Measurements from ENCODE around the gene RXRA. TPM values are rescaled to one million over a fixed set of nuclear protein-coding genes. Genes with fewer than 3 reads are reported as not detected.

The RXRA gene
- total RNA-seq, 2 experiments from 2014 or later = 22.1 to 22.5 TPM

DNA sequence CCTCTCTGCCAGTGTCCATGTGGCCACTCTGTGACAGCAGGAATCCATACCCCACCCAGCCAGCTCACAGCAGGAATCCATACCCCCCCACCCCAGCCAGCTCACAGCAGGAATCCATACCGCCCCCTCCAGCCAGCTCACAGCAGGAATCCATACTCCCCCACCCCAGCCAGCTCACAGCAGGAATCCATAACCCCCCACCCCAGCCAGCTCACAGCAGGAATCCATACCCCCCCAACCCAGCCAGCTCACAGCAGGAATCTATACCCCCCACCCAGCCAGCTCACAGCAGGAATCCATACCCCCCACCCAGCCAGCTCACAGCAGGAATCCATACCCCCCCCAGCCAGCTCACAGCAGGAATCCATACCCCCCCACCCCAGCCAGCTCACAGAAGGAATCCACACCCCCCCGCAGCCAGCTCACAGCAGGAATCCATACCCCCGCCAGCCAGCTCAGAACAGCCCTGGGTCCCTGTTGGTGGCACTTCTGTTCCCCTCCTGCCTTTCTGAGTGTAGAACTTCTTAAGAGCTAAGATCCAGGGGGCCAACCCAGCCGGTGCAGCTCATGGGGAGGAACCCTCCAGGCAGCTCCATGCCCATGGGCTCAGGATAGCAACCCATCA lies 8.4 kb upstream of the RXRA start:
- ChIA-PET CTCF (interaction anchor here (1.0 kb wide), 1 partner anchor 43 kb away, joined by 4 read pairs; no protein-coding TSS in a partner anchor), POLR2A (interaction anchor here (0.6 kb wide), 1 partner anchor 32 kb away, joined by 4 read pairs; no protein-coding TSS in a partner anchor)
- Mint-ChIP-seq H3K36me3 (no peaks in the 10 kb centered on the region), H3K4me3 (no peak overlapping the region), H3K4me1 (ENCODE audit: low read depth) (no peaks in the 10 kb centered on the region), H3K27me3 (peaks cover 4% of the 10 kb centered on the region), H3K27ac (no peak overlapping the region), H3K9me3 (peaks cover 6% of the 10 kb centered on the region)
- intact Hi-C loops (cut with micrococcal nuclease) = no loop called here
- DNase-seq = no peak

GRCh38 chr9:134318481-134318891 lies 7.8 kb upstream of the RXRA start:
- DNase-seq = no peak
- Mint-ChIP-seq H3K9me3 (peaks cover 4% of the 10 kb centered on the region), H3K27me3 (peaks cover 3% of the 10 kb centered on the region), H3K4me3 (no peak overlapping the region), H3K36me3 (no peaks in the 10 kb centered on the region), H3K4me1 (ENCODE audit: low read depth) (no peaks in the 10 kb centered on the region), H3K27ac (no peak overlapping the region)
- ChIA-PET POLR2A (interaction anchor here (0.6 kb wide), 1 partner anchor 32 kb away, joined by 4 read pairs; no protein-coding TSS in a partner anchor), CTCF (interaction anchor here (1.0 kb wide), 1 partner anchor 43 kb away, joined by 4 read pairs; no protein-coding TSS in a partner anchor)
- intact Hi-C loops (cut with micrococcal nuclease) = no loop called here

DNA sequence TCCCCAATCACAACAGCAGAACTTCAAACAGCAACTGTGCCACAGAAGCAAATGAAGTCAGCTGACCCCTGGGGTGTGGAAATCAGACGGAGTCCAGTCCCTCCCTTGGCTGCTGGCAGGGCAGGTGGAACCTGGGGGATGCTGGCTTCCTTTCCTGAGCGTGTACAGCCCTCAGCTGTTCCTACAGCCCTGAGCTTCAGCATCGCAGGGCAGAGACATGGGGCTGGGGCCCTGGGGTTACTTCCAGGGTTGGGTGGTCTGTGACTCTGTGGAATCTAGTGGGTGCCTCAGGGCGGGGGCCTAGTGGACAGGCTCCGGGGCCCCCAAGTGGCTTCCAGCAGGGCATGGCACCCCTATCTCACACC lies 7.3 kb upstream of the RXRA start:
- Mint-ChIP-seq H3K4me3 (no peak overlapping the region), H3K27me3 (no peaks in the 10 kb centered on the region), H3K9me3 (no peaks in the 10 kb centered on the region), H3K4me1 (ENCODE audit: low read depth) (no peaks in the 10 kb centered on the region), H3K36me3 (no peaks in the 10 kb centered on the region), H3K27ac (no peak overlapping the region)
- CTCF ChIA-PET = no interaction called here
- no peak for DNase-seq
- intact Hi-C loops (cut with micrococcal nuclease) = no loop called here
- POLR2A ChIA-PET = no interaction called here

DNA sequence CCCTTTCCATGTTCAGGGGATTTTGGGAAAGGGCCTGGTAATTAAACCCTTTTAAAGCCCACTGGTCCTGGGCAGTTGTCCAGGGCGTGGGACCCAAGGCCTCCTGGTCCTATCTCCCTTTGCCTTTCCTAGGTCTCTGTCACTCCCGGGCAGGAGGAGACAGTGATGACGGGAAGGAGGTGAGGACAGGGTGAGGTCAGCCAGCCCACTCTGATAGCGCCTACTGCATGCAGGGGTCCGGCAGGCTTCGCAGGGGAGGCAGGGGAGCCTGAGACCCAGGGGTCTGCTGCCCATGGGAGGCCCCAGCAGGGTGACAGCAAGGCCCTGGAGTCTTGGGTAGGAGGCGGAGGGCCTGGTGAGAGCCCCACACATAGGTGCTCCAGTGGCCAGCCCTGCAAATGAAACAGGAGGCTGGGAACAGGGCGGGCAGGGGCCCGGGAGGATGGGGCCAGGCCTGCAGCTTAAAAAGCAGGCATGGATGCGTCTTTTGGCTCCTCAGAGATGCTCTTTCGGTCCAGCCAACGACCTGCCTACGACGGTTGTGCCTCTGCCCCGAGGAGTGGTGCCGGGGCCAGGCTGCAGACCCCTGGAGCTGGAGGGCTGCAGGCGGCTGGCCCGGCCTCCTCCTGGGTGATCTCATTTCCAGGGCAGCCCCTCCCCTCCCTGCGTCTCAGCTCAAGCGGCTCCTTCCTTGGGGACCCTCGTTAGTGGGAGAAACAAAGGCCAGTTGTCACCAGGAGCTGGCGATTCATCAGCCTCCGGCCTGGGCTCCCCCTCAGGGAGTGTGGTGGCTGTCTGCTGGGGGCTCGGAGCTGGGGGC lies 6.7 kb upstream of the RXRA start:
- no peak overlapping the region for H3K4me3 Mint-ChIP-seq
- POLR2A ChIA-PET = no interaction called here
- intact Hi-C loops (cut with micrococcal nuclease) = no loop called here

GRCh38 chr9:134320126-134320867 lies 6.0 kb upstream of the RXRA start:
- H3K36me3 Mint-ChIP-seq = no peaks in the 10 kb centered on the region
- no peaks in the 10 kb centered on the region for H3K9me3 Mint-ChIP-seq
- peaks cover 6% of the 10 kb centered on the region for H3K4me1 Mint-ChIP-seq (ENCODE audit: low read depth)
- intact Hi-C loops (cut with micrococcal nuclease) = no loop called here
- ChIA-PET POLR2A (no interaction called here), CTCF (no interaction called here)
- DNase-seq = no peak
- H3K27ac Mint-ChIP-seq = no peak overlapping the region
- H3K4me3 Mint-ChIP-seq = no peak overlapping the region
- H3K27me3 Mint-ChIP-seq = peaks cover 3% of the 10 kb centered on the region

More for the DNA sequence above, 6.7 kb upstream of the RXRA start:
- H3K36me3 Mint-ChIP-seq = no peaks in the 10 kb centered on the region
- no peak overlapping the region for H3K27ac Mint-ChIP-seq
- DNase-seq = no peak
- H3K27me3 Mint-ChIP-seq = peaks cover under 1% of the 10 kb centered on the region
- no peaks in the 10 kb centered on the region for H3K9me3 Mint-ChIP-seq
- peaks cover 4% of the 10 kb centered on the region for H3K4me1 Mint-ChIP-seq (ENCODE audit: low read depth)
- CTCF ChIA-PET = no interaction called here

DNA sequence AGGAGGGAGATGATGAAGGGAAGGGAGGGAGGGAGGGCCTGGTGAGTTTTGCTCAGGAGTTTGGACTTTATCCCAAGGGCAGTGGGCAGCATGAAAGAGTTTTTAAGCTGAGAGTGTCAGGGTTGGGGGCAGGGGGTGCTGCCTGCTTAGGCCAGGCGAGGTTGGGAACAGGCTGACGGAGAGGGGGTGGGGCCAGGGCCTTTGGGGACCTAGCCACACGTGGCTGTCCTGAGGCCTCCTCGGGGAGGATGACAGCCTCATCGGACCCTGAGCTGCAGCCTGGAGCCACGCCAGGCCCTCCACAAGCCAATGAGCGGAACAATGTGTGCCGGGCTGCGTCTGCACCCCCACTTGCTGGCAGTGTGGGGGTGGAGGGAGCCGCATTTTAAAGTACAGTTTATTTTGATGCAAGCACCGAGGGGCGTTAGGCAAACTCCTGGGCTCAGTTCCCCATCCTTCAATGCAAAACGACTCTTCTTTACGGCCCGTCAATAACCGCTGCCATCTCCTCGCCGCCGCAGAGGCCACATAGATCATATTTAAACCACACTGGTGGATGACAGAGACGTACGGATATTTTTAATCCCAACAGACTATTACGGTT lies 5.3 kb upstream of the RXRA start:
- H3K36me3 Mint-ChIP-seq = no peaks in the 10 kb centered on the region
- ChIA-PET POLR2A (no interaction called here), CTCF (no interaction called here)
- H3K9me3 Mint-ChIP-seq = no peaks in the 10 kb centered on the region
- H3K27me3 Mint-ChIP-seq = peaks cover 3% of the 10 kb centered on the region
- intact Hi-C loops (cut with micrococcal nuclease) = no loop called here
- peaks cover 6% of the 10 kb centered on the region for H3K4me1 Mint-ChIP-seq (ENCODE audit: low read depth)
- H3K27ac Mint-ChIP-seq = no peak overlapping the region
- no peak for DNase-seq
- H3K4me3 Mint-ChIP-seq = no peak overlapping the region

DNA sequence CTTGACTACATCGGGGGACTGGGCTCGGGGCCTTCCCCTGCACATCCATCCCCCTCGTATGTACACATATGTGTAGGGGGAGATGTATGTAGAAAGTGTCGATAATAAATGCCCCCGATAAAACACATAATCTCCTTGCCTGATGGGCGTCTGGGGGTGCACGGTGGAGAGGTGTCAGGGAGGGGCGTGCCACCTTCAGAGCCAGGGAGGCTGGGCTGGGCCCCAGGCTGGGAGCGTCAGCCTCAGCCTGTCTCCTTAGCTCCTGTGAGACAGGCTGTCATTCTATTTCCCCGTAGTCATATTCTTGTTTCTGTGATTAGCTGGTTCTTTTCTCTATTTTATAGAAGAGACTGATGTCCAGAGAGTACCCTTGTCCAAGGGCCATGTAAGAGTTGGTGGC lies 4.7 kb upstream of the RXRA start:
- no peaks in the 10 kb centered on the region for H3K9me3 Mint-ChIP-seq
- H3K4me1 Mint-ChIP-seq (ENCODE audit: low read depth) = peaks cover 6% of the 10 kb centered on the region
- ChIA-PET CTCF (no interaction called here), POLR2A (no interaction called here)
- H3K27me3 Mint-ChIP-seq = peaks cover 3% of the 10 kb centered on the region
- H3K36me3 Mint-ChIP-seq = no peaks in the 10 kb centered on the region
- intact Hi-C loops (cut with micrococcal nuclease) = no loop called here
- H3K27ac Mint-ChIP-seq = no peak overlapping the region
- no peak overlapping the region for H3K4me3 Mint-ChIP-seq
- DNase-seq = no peak

DNA sequence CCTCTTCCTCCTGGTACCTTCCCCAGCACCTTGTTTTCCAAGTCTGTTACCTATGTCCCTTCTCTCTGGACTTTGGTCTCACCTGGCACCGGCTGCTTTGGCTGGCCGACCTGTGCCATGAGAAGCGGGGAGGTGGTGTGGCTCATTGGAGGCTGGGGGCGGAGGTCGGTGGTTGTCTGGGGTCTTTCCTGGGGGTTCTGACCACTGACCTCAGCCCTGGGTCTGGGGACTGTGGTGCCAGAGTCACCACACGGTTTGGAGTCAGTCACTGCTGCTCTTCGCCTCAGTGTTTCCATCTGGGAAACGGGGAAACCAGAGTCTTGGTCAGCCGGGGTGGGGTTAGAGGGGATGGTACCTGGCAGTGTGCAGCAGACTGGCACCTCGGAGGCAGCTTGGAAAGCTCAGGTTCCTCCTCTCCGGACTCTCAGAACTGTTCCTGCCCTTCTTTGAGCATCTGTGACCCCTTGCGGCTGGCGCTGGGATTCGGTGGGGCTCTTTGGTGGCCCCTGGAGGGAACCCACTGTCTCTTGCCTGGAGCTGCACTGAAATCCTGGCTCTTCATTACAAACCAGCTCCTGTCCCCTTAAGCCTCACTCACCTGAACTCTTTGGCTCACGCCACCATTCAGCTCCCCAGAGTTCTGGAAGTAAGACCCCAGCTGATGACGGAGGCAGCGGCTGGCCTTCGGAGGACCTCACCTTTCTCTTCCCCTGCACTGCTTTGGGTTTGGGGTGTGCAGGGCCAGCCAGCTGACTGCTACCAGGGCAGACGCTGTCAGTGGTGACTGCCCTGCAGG lies 4.1 kb upstream of the RXRA start:
- H3K27me3 Mint-ChIP-seq = peaks cover 3% of the 10 kb centered on the region
- no peak for DNase-seq
- H3K4me1 Mint-ChIP-seq (ENCODE audit: low read depth) = peaks cover 6% of the 10 kb centered on the region
- no peak overlapping the region for H3K4me3 Mint-ChIP-seq
- ChIA-PET POLR2A (interaction anchor here (0.6 kb wide), 1 partner anchor 20 kb away, joined by 3 read pairs; no protein-coding TSS in a partner anchor), CTCF (interaction anchor here (0.9 to 1.1 kb wide), 2 partner anchors 31 to 152 kb away, joined by 3 read pairs; no protein-coding TSS in a partner anchor)
- H3K27ac Mint-ChIP-seq = no peak overlapping the region
- H3K36me3 Mint-ChIP-seq = no peaks in the 10 kb centered on the region
- no peaks in the 10 kb centered on the region for H3K9me3 Mint-ChIP-seq
- intact Hi-C loops (cut with micrococcal nuclease) = no loop called here

DNA sequence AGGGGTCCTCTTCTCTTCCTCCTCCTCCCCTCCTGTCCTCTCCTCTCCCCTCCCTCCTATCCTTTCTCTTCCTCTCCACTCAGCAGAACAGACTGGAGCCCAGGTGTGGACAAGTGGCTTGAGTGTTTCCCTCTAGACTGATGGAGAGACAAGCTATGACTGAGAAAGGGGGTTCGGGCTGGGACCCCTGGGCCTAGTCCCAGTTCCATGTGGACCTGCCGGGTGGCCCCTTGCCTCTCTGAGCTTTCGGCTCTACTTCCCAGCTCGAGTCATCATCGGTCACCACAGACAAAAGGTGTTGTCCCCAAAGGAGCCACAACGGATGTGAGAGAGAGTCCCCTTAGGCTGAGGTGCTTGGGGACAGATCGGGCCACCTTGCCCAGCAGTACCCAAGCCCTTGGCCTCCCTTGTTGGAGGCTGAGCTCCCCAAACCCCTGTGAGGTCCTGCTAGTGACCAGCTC lies 3.4 kb upstream of the RXRA start:
- peaks cover 8% of the 10 kb centered on the region for H3K4me1 Mint-ChIP-seq (ENCODE audit: low read depth)
- H3K36me3 Mint-ChIP-seq = no peaks in the 10 kb centered on the region
- no peak overlapping the region for H3K4me3 Mint-ChIP-seq
- H3K27me3 Mint-ChIP-seq = peaks cover 5% of the 10 kb centered on the region
- no peak overlapping the region for H3K27ac Mint-ChIP-seq
- no peak for DNase-seq
- intact Hi-C loops (cut with micrococcal nuclease) = no loop called here
- POLR2A ChIA-PET = interaction anchor here (0.6 kb wide), 1 partner anchor 21 kb away, joined by 3 read pairs; no protein-coding TSS in a partner anchor
- CTCF ChIA-PET = interaction anchor here (0.9 to 1.1 kb wide), 2 partner anchors 30 to 153 kb away, joined by 3 read pairs; no protein-coding TSS in a partner anchor
- H3K9me3 Mint-ChIP-seq = no peaks in the 10 kb centered on the region

- no peak overlapping the region for H3K4me3 Mint-ChIP-seq
- no peak for DNase-seq
- H3K27ac Mint-ChIP-seq = no peak overlapping the region
- intact Hi-C loops (cut with micrococcal nuclease) = no loop called here
- no peaks in the 10 kb centered on the region for H3K9me3 Mint-ChIP-seq
- CTCF ChIA-PET = interaction anchor here (2.7 kb wide), 1 partner anchor 22 kb away, joined by 9 read pairs; no protein-coding TSS in a partner anchor
- no peaks in the 10 kb centered on the region for H3K36me3 Mint-ChIP-seq
- POLR2A ChIA-PET = no interaction called here
- H3K27me3 Mint-ChIP-seq = peaks cover 5% of the 10 kb centered on the region
- H3K4me1 Mint-ChIP-seq (ENCODE audit: low read depth) = peaks cover 8% of the 10 kb centered on the region
These were observed 2.4 kb upstream of the RXRA start for GRCh38 chr9:134323741-134324358.

Measured in activated CD4-positive, alpha-beta memory T cell treated with anti-CD3 and anti-CD28 coated beads for 36 hours (primary cell).